HG02852 (cell line): ENCODE measurements around the gene SEC24B.
A peak's percentile ranks its signal among the peaks of the same experiment; 100 is the strongest.
"Not testable (repeated sequence)": the region's sequence is repeated elsewhere in the genome, so short reads cannot be mapped to it uniquely, and the experiment has no call there.

ENCODE experiments used
- ATAC-seq: cut with Tn5 transposase; IDR thresholded peaks from one replicate; pipeline ENCODE4 v1.9.1; 2021; ENCODE audit warnings: mild to moderate bottlenecking, moderate library complexity; ENCODE audit not compliant: unreplicated experiment

The SEC24B gene

GRCh38 chr4:109574443-109574850, 140.8 kb downstream of the SEC24B start:
- ATAC-seq: no peak

GRCh38 chr4:109574931-109575804, 141.6 kb downstream of the SEC24B start:
- ATAC-seq: no peak

GRCh38 chr4:109576462-109576861, 142.8 kb downstream of the SEC24B start:
- no peak for ATAC-seq

- no peak for ATAC-seq
These were observed 145.2 kb downstream of the SEC24B start for GRCh38 chr4:109578846-109579245.

GRCh38 chr4:109579997-109580396, 146.4 kb downstream of the SEC24B start:
- not testable (repeated sequence) for ATAC-seq

- ATAC-seq: peak; percentile 100
These were observed 154.6 kb downstream of the SEC24B start for GRCh38 chr4:109588176-109588575.

- no peak for ATAC-seq
These were observed 155.5 kb downstream of the SEC24B start for GRCh38 chr4:109589119-109589518.

- ATAC-seq: no peak
These were observed 156.0 kb downstream of the SEC24B start for GRCh38 chr4:109589605-109590004.
